ENCODE measurements around the gene BMERB1.

GRCh38 chr16:15464401-15465186 lies 30.2 kb downstream of the BMERB1 start:
- TF ChIP-seq, protein P1, sequence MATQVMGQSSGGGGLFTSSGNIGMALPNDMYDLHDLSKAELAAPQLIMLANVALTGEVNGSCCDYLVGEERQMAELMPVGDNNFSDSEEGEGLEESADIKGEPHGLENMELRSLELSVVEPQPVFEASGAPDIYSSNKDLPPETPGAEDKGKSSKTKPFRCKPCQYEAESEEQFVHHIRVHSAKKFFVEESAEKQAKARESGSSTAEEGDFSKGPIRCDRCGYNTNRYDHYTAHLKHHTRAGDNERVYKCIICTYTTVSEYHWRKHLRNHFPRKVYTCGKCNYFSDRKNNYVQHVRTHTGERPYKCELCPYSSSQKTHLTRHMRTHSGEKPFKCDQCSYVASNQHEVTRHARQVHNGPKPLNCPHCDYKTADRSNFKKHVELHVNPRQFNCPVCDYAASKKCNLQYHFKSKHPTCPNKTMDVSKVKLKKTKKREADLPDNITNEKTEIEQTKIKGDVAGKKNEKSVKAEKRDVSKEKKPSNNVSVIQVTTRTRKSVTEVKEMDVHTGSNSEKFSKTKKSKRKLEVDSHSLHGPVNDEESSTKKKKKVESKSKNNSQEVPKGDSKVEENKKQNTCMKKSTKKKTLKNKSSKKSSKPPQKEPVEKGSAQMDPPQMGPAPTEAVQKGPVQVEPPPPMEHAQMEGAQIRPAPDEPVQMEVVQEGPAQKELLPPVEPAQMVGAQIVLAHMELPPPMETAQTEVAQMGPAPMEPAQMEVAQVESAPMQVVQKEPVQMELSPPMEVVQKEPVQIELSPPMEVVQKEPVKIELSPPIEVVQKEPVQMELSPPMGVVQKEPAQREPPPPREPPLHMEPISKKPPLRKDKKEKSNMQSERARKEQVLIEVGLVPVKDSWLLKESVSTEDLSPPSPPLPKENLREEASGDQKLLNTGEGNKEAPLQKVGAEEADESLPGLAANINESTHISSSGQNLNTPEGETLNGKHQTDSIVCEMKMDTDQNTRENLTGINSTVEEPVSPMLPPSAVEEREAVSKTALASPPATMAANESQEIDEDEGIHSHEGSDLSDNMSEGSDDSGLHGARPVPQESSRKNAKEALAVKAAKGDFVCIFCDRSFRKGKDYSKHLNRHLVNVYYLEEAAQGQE (IDR thresholded peaks at IDR 0.05; ENCODE audit: borderline replicate concordance), result no peak
- TF ChIP-seq, protein P1 (CRISPR knock-in tag; IDR thresholded peaks at IDR 0.05; ENCODE audit: low read depth), result no peak
- no peak for TF ChIP-seq SREBF1 (IDR thresholded peaks at IDR 0.05; ENCODE audit: borderline replicate concordance, low read depth, low read length)
- no peak for TF ChIP-seq CTCF (IDR thresholded peaks at IDR 0.05 in 2 of 3, conservative IDR thresholded peaks at IDR 0.05 in 1 of 3; ENCODE audit: insufficient read depth in 2 of 3, low read depth in 1 of 3, low read length in 3 of 3)
- no peak for TF ChIP-seq TAF1 (IDR thresholded peaks at IDR 0.05; ENCODE audit: control insufficient read depth, extremely low read depth, insufficient read depth, low read length, severe bottlenecking)
- TF ChIP-seq NFE2 (IDR thresholded peaks at IDR 0.05; ENCODE audit: low read depth), result no peak
- no peak for TF ChIP-seq ID3 (CRISPR knock-in tag; IDR thresholded peaks at IDR 0.05)
- TF ChIP-seq ID3 (tag; IDR thresholded peaks at IDR 0.05), result peak; percentile 93
- no peak for TF ChIP-seq NFYB (IDR thresholded peaks at IDR 0.05; ENCODE audit: extremely low read depth, insufficient read length)
- no peak for TF ChIP-seq ZNF444 (CRISPR knock-in tag; IDR thresholded peaks at IDR 0.05)
- no peak for TF ChIP-seq GABPA (tag; conservative IDR thresholded peaks at IDR 0.05; ENCODE audit: low read depth)
- TF ChIP-seq THAP7 (CRISPR knock-in tag; IDR thresholded peaks at IDR 0.05), result no peak
- no peak for TF ChIP-seq CEBPB (tag; IDR thresholded peaks at IDR 0.05)
- no peak for TF ChIP-seq MXI1 (IDR thresholded peaks at IDR 0.05; ENCODE audit: low read depth, low read length)
- no peak for TF ChIP-seq RAD21 (CRISPR knock-in tag; conservative IDR thresholded peaks at IDR 0.05 in 1 of 2, IDR thresholded peaks at IDR 0.05 in 1 of 2)

Measured in K562 (cell line).